ENCODE results near the gene CD58. TPM values are rescaled to one million over a fixed set of nuclear protein-coding genes. Genes with fewer than 3 reads are reported as not detected.
A peak's percentile ranks its signal among the peaks of the same experiment; 100 is the strongest.

The CD58 gene
- total RNA-seq, 1 experiment from 2014 or later, result 23.6 TPM

- CTCF ChIA-PET, result no interaction called here
- no TSS peak for BruUV-seq (replicated peaks)
Observed at GRCh38 chr1:116511459-116512019, 59.3 kb downstream of the CD58 start.

GRCh38 chr1:116510361-116510760, 60.5 kb downstream of the CD58 start:
- H3K36me3 ChIP-seq (ENCODE audit: low read depth), result peaks cover 16% of the 10 kb centered on the region
- BruUV-seq (replicated peaks), result no TSS peak
- no peak overlapping the region for H2AFZ ChIP-seq
- peak overlapping the region; percentile 60; the same call in 1 of the 2 replicates for H3K4me2 ChIP-seq
- H4K20me1 ChIP-seq (ENCODE audit: insufficient read depth), result no peaks in the 10 kb centered on the region
- peak overlapping the region; percentile 97 for H3K27ac ChIP-seq
- peaks cover 78% of the 10 kb centered on the region for H3F3A ChIP-seq (ENCODE audit: insufficient read depth, low read depth)
- H3K4me1 ChIP-seq (replicated peaks; ENCODE audit: insufficient read depth), result peaks cover 84% of the 10 kb centered on the region
- TF ChIP-seq EZH2 (IDR thresholded peaks at IDR 0.05; ENCODE audit: low read depth), result no peak
- no peak for TF ChIP-seq CTCF (conservative IDR thresholded peaks at IDR 0.05)
- H3K79me2 ChIP-seq (ENCODE audit: low read depth), result no peaks in the 10 kb centered on the region
- intact Hi-C loops (cut with micrococcal nuclease; ENCODE audit: unreplicated experiment), result no loop called here
- no peaks in the 10 kb centered on the region for H3K9me2 ChIP-seq (ENCODE audit: insufficient read depth)
- peak in 1 of 2 experiments; percentile 39 for DNase-seq
- ChIA-PET POLR2A (ENCODE audit: unreplicated experiment) (no interaction called here), CTCF (no interaction called here)
- H3K27me3 ChIP-seq (ENCODE audit: insufficient read depth, low read depth), result no peaks in the 10 kb centered on the region
- H3K9me3 ChIP-seq (ENCODE audit: insufficient read depth, low read depth), result peaks cover 7% of the 10 kb centered on the region; the same call in 1 of the 2 replicates
- H3K4me3 ChIP-seq, result no peak overlapping the region

More at GRCh38 chr1:116511459-116512019, 59.3 kb downstream of the CD58 start:
- Histone ChIP-seq H3K27me3 (ENCODE audit: insufficient read depth, low read depth) (no peaks in the 10 kb centered on the region), H3K4me1 (replicated peaks; ENCODE audit: insufficient read depth) (peaks cover 84% of the 10 kb centered on the region), H4K20me1 (ENCODE audit: insufficient read depth) (no peaks in the 10 kb centered on the region), H3K27ac (peak overlapping the region; percentile 97), H3K4me2 (no peak overlapping the region), H3K36me3 (ENCODE audit: low read depth) (peaks cover 16% of the 10 kb centered on the region), H3K4me3 (no peak overlapping the region), H3K79me2 (ENCODE audit: low read depth) (no peaks in the 10 kb centered on the region), H3K9me2 (ENCODE audit: insufficient read depth) (no peaks in the 10 kb centered on the region), H3K9me3 (ENCODE audit: insufficient read depth, low read depth) (peaks cover 7% of the 10 kb centered on the region; the same call in 1 of the 2 replicates), H3F3A (ENCODE audit: insufficient read depth, low read depth) (peaks cover 78% of the 10 kb centered on the region), H2AFZ (no peak overlapping the region)
- no peak for DNase-seq
- no peak for TF ChIP-seq EZH2 (IDR thresholded peaks at IDR 0.05; ENCODE audit: low read depth)
- no peak for TF ChIP-seq CTCF (conservative IDR thresholded peaks at IDR 0.05)
- intact Hi-C loops (cut with micrococcal nuclease; ENCODE audit: unreplicated experiment), result no loop called here
- POLR2A ChIA-PET (ENCODE audit: unreplicated experiment), result interaction anchor here (0.7 kb wide), 1 partner anchor 197 kb away, joined by 4 read pairs; no protein-coding TSS in a partner anchor

- intact Hi-C loops (cut with micrococcal nuclease; ENCODE audit: unreplicated experiment), result loop anchor here (1.0 to 5.0 kb wide), 3 partner anchors 61 to 1012 kb away; partner anchors contain the start of gene TTF2
- Histone ChIP-seq H3K36me3 (ENCODE audit: low read depth) (peaks cover 14% of the 10 kb centered on the region), H3K79me2 (ENCODE audit: low read depth) (no peaks in the 10 kb centered on the region), H3K4me3 (peak overlapping the region; percentile 3; the same call in 1 of the 2 replicates), H3K27me3 (ENCODE audit: insufficient read depth, low read depth) (no peaks in the 10 kb centered on the region), H3K4me1 (replicated peaks; ENCODE audit: insufficient read depth) (peaks cover 86% of the 10 kb centered on the region), H3K9me2 (ENCODE audit: insufficient read depth) (no peaks in the 10 kb centered on the region), H4K20me1 (ENCODE audit: insufficient read depth) (no peaks in the 10 kb centered on the region), H3K27ac (peak overlapping the region; percentile 97), H3F3A (ENCODE audit: insufficient read depth, low read depth) (peaks cover 80% of the 10 kb centered on the region), H2AFZ (no peak overlapping the region), H3K4me2 (peak overlapping the region; percentile 60), H3K9me3 (ENCODE audit: insufficient read depth, low read depth) (peaks cover 7% of the 10 kb centered on the region; the same call in 1 of the 2 replicates)
- CTCF ChIA-PET, result no interaction called here
- POLR2A ChIA-PET (ENCODE audit: unreplicated experiment), result interaction anchor here (0.5 to 0.7 kb wide), 4 partner anchors 19 to 1898 kb away, joined by 3 to 8 read pairs (median 4); no protein-coding TSS in a partner anchor
- TF ChIP-seq CTCF (conservative IDR thresholded peaks at IDR 0.05), result no peak
- no peak for TF ChIP-seq EZH2 (IDR thresholded peaks at IDR 0.05; ENCODE audit: low read depth)
- TSS peak; percentile 74 for BruUV-seq (replicated peaks)
- DNase-seq, result peak; percentile 73 to 90
Observed at GRCh38 chr1:116508984-116509980, 61.5 kb downstream of the CD58 start.
